OCI-LY1 (cell line): Measurements from ENCODE around the gene IVL.

ENCODE experiments used
- EZH2 ChIP-seq: fragments of 200-600 bp; sonication (generic), shearing (Covaris generic); IDR thresholded peaks from 2 replicates; pipeline ENCODE4 v1.8.0; 2017; ENCODE audit warnings: borderline replicate concordance, mixed run types, mild to moderate bottlenecking, antibody characterized with exemption, low read length, moderate library complexity, mixed read lengths
- TF ChIP-seq, protein P1 (sequence below): fragments of 200-600 bp; sonication (generic), shearing (Covaris generic); IDR thresholded peaks from 2 replicates; pipeline ENCODE4 v1.5.1; 2017; ENCODE audit warnings: mild to moderate bottlenecking, antibody characterized with exemption, low read length, moderate library complexity, mixed read lengths

DNA sequence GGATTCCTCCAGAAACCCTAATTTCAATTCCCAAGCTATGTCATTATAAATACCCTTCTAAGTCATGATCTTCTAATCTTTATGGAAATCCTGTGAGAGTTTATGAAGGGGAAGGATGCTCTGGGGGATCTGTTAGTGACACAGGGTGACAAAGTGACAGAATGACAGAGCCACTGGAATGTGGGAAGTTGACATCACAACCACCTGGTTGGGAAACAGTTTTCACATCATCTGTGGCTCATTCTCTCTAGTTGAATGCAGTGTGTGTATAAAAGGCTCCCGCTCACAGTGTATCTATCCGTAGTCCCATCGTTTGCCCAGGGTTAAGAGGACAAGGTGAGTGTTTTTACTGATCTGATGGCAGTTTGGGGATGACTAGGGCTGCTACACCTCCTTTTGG lies 48.6 kb upstream of the IVL start, which contains the start of gene LCE7A:
- TF ChIP-seq, protein P1, sequence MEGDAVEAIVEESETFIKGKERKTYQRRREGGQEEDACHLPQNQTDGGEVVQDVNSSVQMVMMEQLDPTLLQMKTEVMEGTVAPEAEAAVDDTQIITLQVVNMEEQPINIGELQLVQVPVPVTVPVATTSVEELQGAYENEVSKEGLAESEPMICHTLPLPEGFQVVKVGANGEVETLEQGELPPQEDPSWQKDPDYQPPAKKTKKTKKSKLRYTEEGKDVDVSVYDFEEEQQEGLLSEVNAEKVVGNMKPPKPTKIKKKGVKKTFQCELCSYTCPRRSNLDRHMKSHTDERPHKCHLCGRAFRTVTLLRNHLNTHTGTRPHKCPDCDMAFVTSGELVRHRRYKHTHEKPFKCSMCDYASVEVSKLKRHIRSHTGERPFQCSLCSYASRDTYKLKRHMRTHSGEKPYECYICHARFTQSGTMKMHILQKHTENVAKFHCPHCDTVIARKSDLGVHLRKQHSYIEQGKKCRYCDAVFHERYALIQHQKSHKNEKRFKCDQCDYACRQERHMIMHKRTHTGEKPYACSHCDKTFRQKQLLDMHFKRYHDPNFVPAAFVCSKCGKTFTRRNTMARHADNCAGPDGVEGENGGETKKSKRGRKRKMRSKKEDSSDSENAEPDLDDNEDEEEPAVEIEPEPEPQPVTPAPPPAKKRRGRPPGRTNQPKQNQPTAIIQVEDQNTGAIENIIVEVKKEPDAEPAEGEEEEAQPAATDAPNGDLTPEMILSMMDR, result no peak
- TF ChIP-seq EZH2, result no peak
